ENCODE measurements around the gene FGF11. TPM values are rescaled to one million over a fixed set of nuclear protein-coding genes. Genes with fewer than 3 reads are reported as not detected.

FGF11 gene
- total RNA-seq, 4 donors from 2014 or later: 0.13 to 1.0 (median 0.42) TPM; not detected in 1

DNA sequence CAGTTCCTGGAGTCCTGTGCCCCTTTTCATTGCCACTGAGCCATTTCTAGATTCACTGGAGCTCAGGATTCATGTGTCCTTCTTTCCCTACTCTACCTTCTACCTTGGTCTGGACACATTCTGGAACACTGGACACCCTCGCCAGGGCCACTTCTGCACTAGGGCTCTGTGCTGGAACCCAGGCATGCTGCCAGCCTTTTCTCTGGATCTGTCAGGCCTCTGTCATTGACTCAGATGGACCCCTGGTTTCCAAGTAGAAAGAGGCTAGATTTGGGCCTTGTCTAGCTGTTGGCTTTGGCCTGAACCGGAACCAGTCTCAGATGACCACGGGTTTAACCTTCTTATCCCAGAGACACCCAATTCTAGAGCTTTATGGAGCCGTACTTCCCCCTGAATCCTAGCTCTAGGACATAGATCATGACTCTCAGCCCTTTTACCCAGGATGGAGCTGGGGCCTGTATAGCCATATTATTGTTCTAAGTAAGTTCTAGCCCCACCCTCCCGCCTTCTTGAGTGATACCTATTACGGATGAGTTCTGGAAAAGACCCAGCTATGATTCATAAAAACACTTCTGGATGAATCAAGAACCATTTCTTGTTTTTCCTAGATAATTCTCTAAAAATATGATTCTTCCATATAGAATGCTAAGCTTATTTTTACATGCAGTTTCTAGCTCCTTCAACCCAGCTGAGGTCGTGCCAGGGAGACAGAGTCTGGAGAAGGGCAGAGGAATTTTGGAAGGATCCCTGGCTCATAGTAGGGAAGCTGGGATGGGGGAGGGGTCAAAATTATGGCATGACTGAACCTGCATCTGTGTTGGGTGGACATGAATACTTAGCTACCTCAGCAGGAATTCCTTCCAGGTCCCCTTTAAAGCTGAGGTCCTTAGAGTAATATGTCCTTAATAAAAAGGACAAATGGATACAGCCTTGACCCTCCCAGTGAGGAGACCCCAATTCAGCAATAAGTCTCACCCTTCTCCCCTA, 4.5 kb downstream of the FGF11 start:
- Histone ChIP-seq H3K4me1 (peaks cover 3 to 49% (median 22%) of the 10 kb centered on the region in 3 donors), H3K4me3 (no peak overlapping the region), H3K9me3 (no peaks in the 10 kb centered on the region), H3K36me3 (no peaks in the 10 kb centered on the region), H3K27me3 (peaks cover 97% of the 10 kb centered on the region), H3K27ac (no peak overlapping the region)
- TF ChIP-seq POLR2AphosphoS5 (IDR thresholded peaks at IDR 0.05) (no peak), POLR2A (IDR thresholded peaks at IDR 0.05) (no peak), EP300 (IDR thresholded peaks at IDR 0.05) (no peak)
- TF ChIP-seq, protein P1, sequence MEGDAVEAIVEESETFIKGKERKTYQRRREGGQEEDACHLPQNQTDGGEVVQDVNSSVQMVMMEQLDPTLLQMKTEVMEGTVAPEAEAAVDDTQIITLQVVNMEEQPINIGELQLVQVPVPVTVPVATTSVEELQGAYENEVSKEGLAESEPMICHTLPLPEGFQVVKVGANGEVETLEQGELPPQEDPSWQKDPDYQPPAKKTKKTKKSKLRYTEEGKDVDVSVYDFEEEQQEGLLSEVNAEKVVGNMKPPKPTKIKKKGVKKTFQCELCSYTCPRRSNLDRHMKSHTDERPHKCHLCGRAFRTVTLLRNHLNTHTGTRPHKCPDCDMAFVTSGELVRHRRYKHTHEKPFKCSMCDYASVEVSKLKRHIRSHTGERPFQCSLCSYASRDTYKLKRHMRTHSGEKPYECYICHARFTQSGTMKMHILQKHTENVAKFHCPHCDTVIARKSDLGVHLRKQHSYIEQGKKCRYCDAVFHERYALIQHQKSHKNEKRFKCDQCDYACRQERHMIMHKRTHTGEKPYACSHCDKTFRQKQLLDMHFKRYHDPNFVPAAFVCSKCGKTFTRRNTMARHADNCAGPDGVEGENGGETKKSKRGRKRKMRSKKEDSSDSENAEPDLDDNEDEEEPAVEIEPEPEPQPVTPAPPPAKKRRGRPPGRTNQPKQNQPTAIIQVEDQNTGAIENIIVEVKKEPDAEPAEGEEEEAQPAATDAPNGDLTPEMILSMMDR (IDR thresholded peaks at IDR 0.05): no peak
- whole genome bisulfite sequencing, 2 donors (ENCODE audit: low coverage in 1 of 2): 71 to 90% methylated on average over 5 to 7 of the region's 7 CpGs
- ATAC-seq: no peak

DNA sequence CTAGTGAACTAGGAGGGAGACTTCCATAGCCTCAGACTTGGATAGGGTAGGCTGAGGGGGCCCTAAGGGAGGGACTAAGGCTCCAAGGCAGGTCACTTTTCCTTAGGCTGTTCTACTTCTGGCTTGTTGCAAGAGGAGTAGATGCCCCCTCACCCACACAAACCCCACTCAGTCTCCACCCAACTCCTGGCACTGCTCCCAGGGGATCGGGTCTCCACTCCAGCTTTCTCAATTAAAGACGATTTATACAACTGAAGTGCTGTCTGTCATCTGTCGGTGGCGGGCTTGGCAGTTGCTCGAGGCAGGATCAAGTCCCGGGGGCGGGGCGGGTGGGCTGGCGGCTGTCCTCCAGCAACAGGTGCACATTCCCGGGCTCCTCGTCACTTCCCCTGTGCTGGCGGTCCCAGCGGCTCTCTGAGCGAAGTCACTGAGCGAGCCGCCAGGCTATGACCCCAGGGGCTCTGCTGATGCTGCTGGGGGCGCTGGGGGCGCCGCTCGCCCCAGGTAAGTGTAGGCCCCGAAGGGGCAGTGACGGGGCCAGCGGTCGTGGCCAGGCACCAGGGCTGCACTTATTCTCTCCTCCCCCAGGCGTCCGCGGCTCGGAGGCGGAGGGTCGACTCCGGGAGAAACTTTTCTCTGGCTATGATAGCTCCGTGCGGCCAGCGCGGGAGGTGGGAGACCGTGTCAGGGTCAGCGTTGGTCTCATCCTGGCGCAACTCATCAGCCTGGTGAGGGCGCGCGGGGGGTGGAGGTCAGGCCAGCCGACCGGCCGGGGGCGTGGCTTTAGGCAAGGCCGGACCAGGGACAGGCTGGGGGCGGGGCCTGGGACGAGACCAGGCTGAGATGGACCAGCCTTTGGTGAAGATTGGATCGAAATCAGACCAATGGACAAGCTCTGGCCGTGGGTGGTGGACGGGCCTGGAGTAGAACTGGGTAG, 5.6 kb downstream of the FGF11 start, which contains the start of gene CHRNB1:
Gene CHRNB1 (plus strand): TSS at position 380 of the 937 bp plus-strand sequence. CDS start 67 bp downstream, at position 447.
- ATAC-seq: peak; percentile 73
- H3K4me1 ChIP-seq: peaks cover 0 to 37% (median 16%) of the 10 kb centered on the region in 3 donors
- no peak for TF ChIP-seq POLR2AphosphoS5 (IDR thresholded peaks at IDR 0.05)
- TF ChIP-seq, protein P1 (IDR thresholded peaks at IDR 0.05): peak in 1 of 4 experiments; percentile 19
- no peak for TF ChIP-seq EP300 (IDR thresholded peaks at IDR 0.05)
- H3K27ac ChIP-seq: peak within 1 kb of the TSS in 1 of 4 donors; percentile 39
- WGBS, 2 donors (ENCODE audit: low coverage in 1 of 2): 0% methylated on average over 1 to 4 of the region's 51 CpGs
- H3K36me3 ChIP-seq: no peaks in the 10 kb centered on the region
- H3K9me3 ChIP-seq: no peaks in the 10 kb centered on the region
- peak within 1 kb of the TSS; percentile 6 to 44 for H3K4me3 ChIP-seq
- H3K27me3 ChIP-seq: peaks cover 91% of the 10 kb centered on the region

DNA sequence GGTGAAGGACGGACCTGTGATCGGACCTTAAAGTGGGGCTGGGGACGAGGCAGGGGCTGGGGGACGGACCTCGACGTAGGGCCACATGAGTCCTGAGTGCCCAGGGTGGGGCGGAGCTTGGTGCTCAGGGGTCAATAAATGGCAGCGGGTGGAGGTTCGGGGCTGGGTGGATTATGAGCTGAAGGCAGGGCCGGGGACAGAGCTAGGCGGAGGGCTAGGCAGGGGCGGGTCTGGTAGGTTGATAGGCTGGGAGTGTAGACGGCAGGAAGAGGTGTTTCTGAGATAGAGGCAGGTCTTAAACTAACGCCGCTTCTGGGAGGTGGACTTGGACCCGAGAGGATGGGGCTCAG, 6.3 kb downstream of the FGF11 start:
- ATAC-seq: peak; percentile 40
- Histone ChIP-seq H3K4me1 (peaks cover 0 to 31% (median 9%) of the 10 kb centered on the region in 3 donors), H3K27ac (no peak overlapping the region), H3K9me3 (no peaks in the 10 kb centered on the region), H3K36me3 (no peaks in the 10 kb centered on the region), H3K27me3 (peaks cover 85% of the 10 kb centered on the region), H3K4me3 (peak overlapping the region in 1 of 2 donors; percentile 44)
- WGBS, 2 donors (ENCODE audit: low coverage in 1 of 2): 10 to 18% methylated on average over 14 of the region's 16 CpGs
- TF ChIP-seq POLR2AphosphoS5 (IDR thresholded peaks at IDR 0.05) (no peak), EP300 (IDR thresholded peaks at IDR 0.05) (no peak), POLR2A (IDR thresholded peaks at IDR 0.05) (no peak)
- TF ChIP-seq, protein P1 (IDR thresholded peaks at IDR 0.05): no peak

DNA sequence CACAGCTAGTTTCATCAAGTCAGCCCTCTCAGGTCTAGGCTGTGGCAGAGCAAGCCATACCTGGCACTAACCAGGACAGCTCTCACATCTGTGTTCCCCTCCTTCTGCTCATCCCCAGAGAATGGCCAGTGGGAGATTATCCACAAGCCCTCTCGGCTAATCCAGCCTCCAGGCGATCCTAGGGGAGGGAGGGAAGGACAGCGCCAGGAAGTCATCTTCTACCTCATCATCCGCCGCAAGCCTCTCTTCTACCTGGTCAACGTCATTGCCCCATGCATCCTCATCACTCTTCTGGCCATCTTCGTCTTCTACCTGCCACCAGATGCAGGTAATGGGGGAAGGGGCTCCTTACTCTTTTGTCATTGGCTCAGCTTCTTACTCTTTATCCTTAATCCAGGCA, 9.1 kb downstream of the FGF11 start:
- Histone ChIP-seq H3K36me3 (no peaks in the 10 kb centered on the region), H3K27ac (no peak overlapping the region), H3K9me3 (no peaks in the 10 kb centered on the region), H3K27me3 (peaks cover 57% of the 10 kb centered on the region), H3K4me1 (peaks cover 0 to 24% (median 7%) of the 10 kb centered on the region in 3 donors), H3K4me3 (no peak overlapping the region)
- 73 to 81% methylated on average over 6 to 7 of the region's 7 CpGs for WGBS, 2 donors (ENCODE audit: low coverage in 1 of 2)
- ATAC-seq: no peak
- TF ChIP-seq EP300 (IDR thresholded peaks at IDR 0.05) (no peak), POLR2A (IDR thresholded peaks at IDR 0.05) (no peak), POLR2AphosphoS5 (IDR thresholded peaks at IDR 0.05) (no peak)
- TF ChIP-seq, protein P1 (IDR thresholded peaks at IDR 0.05): no peak
